Naive thymus-derived CD4-positive, alpha-beta T cell (primary cell): ENCODE measurements around the gene KIAA0930. TPM values are rescaled to one million over a fixed set of nuclear protein-coding genes. Genes with fewer than 3 reads are reported as not detected.

Experiments used
- ATAC-seq: fragments of 150-1000 bp; cut with Tn5 transposase; 2 replicates; pipeline ENCODE4 v1.10.0; 2021; ENCODE audit warnings: mild to moderate bottlenecking, moderate library complexity
- CTCF ChIA-PET: fragments of 350-600 bp; sonication (Branson Sonifier 250); formaldehyde crosslinking; loops from one replicate; lab custom pipeline; 2021; ENCODE audit warnings: antibody characterized with exemption; lab: Charles Lee
- POLR2A ChIA-PET: fragments of 350-600 bp; sonication (Branson Sonifier 250); formaldehyde crosslinking; loops from one replicate; lab custom pipeline; 2021; ENCODE audit warnings: antibody characterized with exemption, inconsistent platforms; lab: Charles Lee
- DNase-seq, 9 donors: peaks; one replicate each; pipeline versions ENCODE4 v3.0.0 to v3.0.0-alpha.2; 2020 to 2022; ENCODE audit warnings: mixed read lengths in 1 of 9
- H3K27ac ChIP-seq: one replicate; pipeline ENCODE4 v1.7.0; 2013; ENCODE audit warnings: mild to moderate bottlenecking, low read depth, low read length, moderate library complexity
- H3K27me3 ChIP-seq, 2 donors: one replicate each; pipeline ENCODE4 v1.7.0; 2013; ENCODE audit warnings: low read length in 2 of 2, mild to moderate bottlenecking in 2 of 2, moderate library complexity in 2 of 2; ENCODE audit not compliant: control insufficient read depth in 2 of 2, insufficient read depth in 2 of 2
- H3K36me3 ChIP-seq, 3 experiments: 1 replicate in 2 of 3; 2 replicates in 1 of 3; pipeline ENCODE4 v1.7.0; 2013; ENCODE audit warnings: low read length in 3 of 3, mild to moderate bottlenecking in 3 of 3, moderate library complexity in 1 of 3; ENCODE audit not compliant: insufficient read depth in 3 of 3, control insufficient read depth in 2 of 3
- H3K4me1 ChIP-seq, 2 donors: one replicate each; pipeline ENCODE4 v1.7.0; 2013; ENCODE audit warnings: low read length in 2 of 2, mild to moderate bottlenecking in 2 of 2, moderate library complexity in 1 of 2; ENCODE audit not compliant: control insufficient read depth in 2 of 2, insufficient read depth in 2 of 2
- H3K4me3 ChIP-seq: 2 replicates; pipeline ENCODE4 v1.7.0; 2013; ENCODE audit warnings: mild to moderate bottlenecking, low read length
- H3K9me3 ChIP-seq, 3 experiments: 1 replicate in 2 of 3; 2 replicates in 1 of 3; pipeline ENCODE4 v1.7.0; 2013; ENCODE audit warnings: low read length in 3 of 3; ENCODE audit not compliant: control insufficient read depth in 2 of 3
- H3K27ac Mint-ChIP-seq, 9 donors: one replicate each; pipeline ENCODE4 v1.8.0; 2020 to 2022; ENCODE audit warnings: mixed read lengths in 9 of 9, mild to moderate bottlenecking in 8 of 9, moderate library complexity in 5 of 9, inconsistent platforms in 2 of 9
- H3K27me3 Mint-ChIP-seq, 5 donors: one replicate each; pipeline ENCODE4 v1.8.0; 2021 to 2022; ENCODE audit warnings: mixed read lengths in 5 of 5, mild to moderate bottlenecking in 1 of 5
- H3K36me3 Mint-ChIP-seq, 5 donors: one replicate each; pipeline ENCODE4 v1.8.0; 2020 to 2022; ENCODE audit warnings: mixed read lengths in 5 of 5, mild to moderate bottlenecking in 3 of 5, inconsistent platforms in 1 of 5
- H3K4me1 Mint-ChIP-seq, 7 donors: one replicate each; pipeline ENCODE4 v1.8.0; 2020 to 2022; ENCODE audit warnings: mixed read lengths in 7 of 7, mild to moderate bottlenecking in 3 of 7, inconsistent platforms in 1 of 7
- H3K4me3 Mint-ChIP-seq, 10 donors: one replicate each; pipeline ENCODE4 v1.8.0; 2020 to 2022; ENCODE audit warnings: mild to moderate bottlenecking in 10 of 10, mixed read lengths in 10 of 10, moderate library complexity in 6 of 10, inconsistent platforms in 2 of 10
- H3K9me3 Mint-ChIP-seq, 11 donors: one replicate each; pipeline ENCODE4 v1.8.0; 2020 to 2022; ENCODE audit warnings: mixed read lengths in 11 of 11, mild to moderate bottlenecking in 4 of 11, inconsistent platforms in 1 of 11, moderate library complexity in 1 of 11
- intact Hi-C, 2 donors: fragments of 100-400 bp; cut with micrococcal nuclease; formaldehyde crosslinking; loops; one replicate each; pipeline ENCODE4 v1.15.1; 2023
- microRNA-seq: library from miRNA; unstranded; fragments of <30 nt; microRNA quantifications from one replicate; pipeline ENCODE4 v1.2.0, GENCODE V29; 2022; ENCODE audit warnings: borderline microRNAs expressed
- polyA plus RNA-seq, 2 donors: library from polyadenylated mRNA; unstranded; fragments of 300-500 nt; fragmentation: Illumina TruSeq; gene quantifications; one replicate each; pipeline ENCODE4 v1.2.3, GENCODE V29; 2021
- total RNA-seq, 6 experiments: library from RNA in 5 of 6; stranded (reverse) in 5 of 6; gene quantifications; 1 replicate in 5 of 6; 2 replicates in 1 of 6; pipeline ENCODE4 v1.2.3 and lab custom pipeline; 2021 to 2026

The KIAA0930 gene
- total and polyA plus RNA-seq, 7 experiments from 2014 or later, result 2.3 to 58.2 (median 21.6) TPM

- intact Hi-C loops, result no loop called here
- POLR2A ChIA-PET, result no interaction called here
- H3K27ac Mint-ChIP-seq, result no peak overlapping the region
- H3K36me3 ChIP-seq, result no peaks in the 10 kb centered on the region
- DNase-seq, result no peak
- H3K4me3 ChIP-seq, result no peak overlapping the region
- H3K9me3 ChIP-seq, result no peaks in the 10 kb centered on the region
- ATAC-seq, result no peak
- H3K27ac ChIP-seq, result no peak overlapping the region
- H3K27me3 ChIP-seq, result no peaks in the 10 kb centered on the region
- H3K36me3 Mint-ChIP-seq, result peaks cover 7 to 32% (median 14%) of the 10 kb centered on the region in 5 donors
- H3K4me1 ChIP-seq, result no peaks in the 10 kb centered on the region
- H3K27me3 Mint-ChIP-seq, result no peaks in the 10 kb centered on the region
- no peak overlapping the region for H3K4me3 Mint-ChIP-seq
- CTCF ChIA-PET, result interaction anchor here (0.6 kb wide), 1 partner anchor 23 kb away, joined by 3 read pairs; no protein-coding TSS in a partner anchor
- peaks cover 5 to 16% (median 8%) of the 10 kb centered on the region in 7 donors for H3K4me1 Mint-ChIP-seq
- H3K9me3 Mint-ChIP-seq, result no peaks in the 10 kb centered on the region
Measured at GRCh38 chr22:45149671-45150070, 91.0 kb downstream of the KIAA0930 start.

- Histone ChIP-seq H3K27me3 (no peaks in the 10 kb centered on the region), H3K4me1 (no peaks in the 10 kb centered on the region), H3K36me3 (no peaks in the 10 kb centered on the region), H3K4me3 (no peak overlapping the region), H3K9me3 (no peaks in the 10 kb centered on the region), H3K27ac (no peak overlapping the region)
- CTCF ChIA-PET, result no interaction called here
- POLR2A ChIA-PET, result no interaction called here
- Mint-ChIP-seq H3K9me3 (peaks cover 0 to 2% (median 0%) of the 10 kb centered on the region in 11 donors), H3K4me1 (peaks cover 0 to 12% (median 0%) of the 10 kb centered on the region in 7 donors), H3K36me3 (peaks cover 0 to 13% (median 5%) of the 10 kb centered on the region in 5 donors), H3K27me3 (no peaks in the 10 kb centered on the region), H3K4me3 (no peak overlapping the region), H3K27ac (no peak overlapping the region)
- intact Hi-C loops, result no loop called here
- DNase-seq (no peak), ATAC-seq (no peak)
Measured at GRCh38 chr22:45144916-45145315, 95.8 kb downstream of the KIAA0930 start.

- peaks cover 0 to 22% (median 10%) of the 10 kb centered on the region in 5 donors for H3K36me3 Mint-ChIP-seq
- ATAC-seq (no peak), DNase-seq (no peak)
- intact Hi-C loops, result no loop called here
- H3K9me3 Mint-ChIP-seq, result peaks cover 0 to 2% (median 0%) of the 10 kb centered on the region in 11 donors
- Histone ChIP-seq H3K36me3 (no peaks in the 10 kb centered on the region), H3K27ac (no peak overlapping the region), H3K27me3 (no peaks in the 10 kb centered on the region), H3K4me1 (no peaks in the 10 kb centered on the region), H3K9me3 (no peaks in the 10 kb centered on the region), H3K4me3 (no peak overlapping the region)
- H3K27ac Mint-ChIP-seq, result no peak overlapping the region
- ChIA-PET POLR2A (no interaction called here), CTCF (no interaction called here)
- no peaks in the 10 kb centered on the region for H3K27me3 Mint-ChIP-seq
- peaks cover 0 to 12% (median 0%) of the 10 kb centered on the region in 7 donors for H3K4me1 Mint-ChIP-seq
- H3K4me3 Mint-ChIP-seq, result no peak overlapping the region
Measured at GRCh38 chr22:45142376-45142775, 98.3 kb downstream of the KIAA0930 start.

Small RNA genes within 50 kb of the gene (microRNA-seq; reads per million reads assigned to microRNA genes)
- gene MIR1249, result 3.1 reads per million

Other genes with a start within 250 kb of the KIAA0930 start
- gene PHF21B, start 230.9 kb downstream of the KIAA0930 start, total RNA-seq, result not detected
- gene PHF21B, start 230.9 kb downstream of the KIAA0930 start, polyA plus RNA-seq, result not detected
- gene NUP50, start 77.0 kb downstream of the KIAA0930 start, total RNA-seq, result 100 to 1,000 TPM; 107 to 151 (median 130) TPM
- gene NUP50, start 77.0 kb downstream of the KIAA0930 start, polyA plus RNA-seq, result 10 to 100 TPM; 50.6 to 91.4 TPM
- under 1 TPM in 1 of 5 experiments, not detected in 4; 0.61 TPM for gene UPK3A, start 44.1 kb upstream of the KIAA0930 start, total RNA-seq
- under 1 TPM in 1 of 2 donors, not detected in 1; 0.25 TPM for gene UPK3A, start 44.1 kb upstream of the KIAA0930 start, polyA plus RNA-seq
- gene FAM118A, start 69.0 kb upstream of the KIAA0930 start, total RNA-seq, result 100 to 1,000 TPM in 4 of 5 experiments, 10 to 100 TPM in 1; 61.3 to 216 (median 111) TPM
- 10 to 100 TPM; 54.0 to 81.6 TPM for gene FAM118A, start 69.0 kb upstream of the KIAA0930 start, polyA plus RNA-seq
- under 1 TPM in 2 of 5 experiments, not detected in 3; 0.11 to 0.70 TPM for gene SMC1B, start 172.7 kb upstream of the KIAA0930 start, total RNA-seq
- gene SMC1B, start 172.7 kb upstream of the KIAA0930 start, polyA plus RNA-seq, result not detected
- gene RIBC2, start 172.8 kb upstream of the KIAA0930 start, total RNA-seq, result 1 to 10 TPM in 2 of 5 experiments, under 1 TPM in 1, not detected in 2; 0.59 to 9.5 (median 1.4) TPM
- gene RIBC2, start 172.8 kb upstream of the KIAA0930 start, polyA plus RNA-seq, result not detected